K562 treated with DMSO at 1 percent for 4 hours (cell line): ENCODE results near the gene TMEM202. TPM values are rescaled to one million over a fixed set of nuclear protein-coding genes. Genes with fewer than 3 reads are reported as not detected.

Source experiments
- total RNA-seq: library from RNA; unstranded; fragments of 300-600 nt; gene quantifications from 2 replicates; pipeline ENCODE4 v1.2.3, GENCODE V29; 2022; ENCODE audit not compliant: insufficient read depth

Gene TMEM202, protein sequence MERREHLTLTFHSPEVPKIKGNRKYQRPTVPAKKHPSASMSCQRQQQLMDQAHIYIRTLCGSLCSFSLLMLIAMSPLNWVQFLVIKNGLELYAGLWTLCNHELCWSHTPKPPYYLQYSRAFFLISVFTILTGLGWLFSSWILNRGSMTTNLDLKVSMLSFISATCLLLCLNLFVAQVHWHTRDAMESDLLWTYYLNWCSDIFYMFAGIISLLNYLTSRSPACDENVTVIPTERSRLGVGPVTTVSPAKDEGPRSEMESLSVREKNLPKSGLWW
- total RNA-seq = not detected in 2 replicates

DNA sequence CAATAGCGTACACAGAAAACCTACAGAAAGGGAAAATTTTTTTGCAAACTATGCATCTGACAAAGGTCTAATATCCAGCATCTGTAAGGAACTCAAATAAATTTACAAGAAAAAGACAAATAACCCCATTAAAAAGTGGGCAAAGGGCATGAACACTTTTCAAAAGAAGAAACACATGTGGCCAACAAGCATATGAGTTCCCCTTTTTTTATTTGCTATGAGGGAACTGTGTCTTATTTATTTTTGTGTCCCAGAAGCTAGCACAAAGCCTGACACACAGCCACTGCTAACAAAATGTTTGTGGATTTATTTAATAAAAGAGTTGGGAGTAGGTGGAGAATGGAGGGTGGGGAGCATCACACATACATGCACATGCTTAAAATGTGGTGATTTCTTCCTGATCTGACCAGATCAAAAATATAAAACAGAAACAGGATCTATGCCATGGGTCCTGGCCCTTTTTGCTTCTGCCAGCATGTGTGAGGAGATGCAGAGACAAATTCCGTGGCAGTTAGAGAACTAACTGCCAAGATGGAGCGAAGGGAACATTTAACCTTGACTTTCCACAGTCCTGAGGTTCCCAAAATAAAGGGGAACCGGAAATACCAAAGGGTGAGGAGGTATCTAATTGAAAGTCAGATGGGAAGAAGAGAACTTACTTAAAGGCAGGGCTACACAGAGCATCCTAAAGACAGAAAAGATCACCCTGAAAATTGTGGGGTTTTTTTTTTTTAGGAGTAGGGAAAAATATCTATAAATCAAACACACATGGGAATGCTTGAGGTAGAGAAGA is at the start of gene TMEM202:
TMEM202 (plus strand) TSS at position 510 of the 793 bp plus-strand sequence; CDS start at position 532, 22 bp downstream.

DNA sequence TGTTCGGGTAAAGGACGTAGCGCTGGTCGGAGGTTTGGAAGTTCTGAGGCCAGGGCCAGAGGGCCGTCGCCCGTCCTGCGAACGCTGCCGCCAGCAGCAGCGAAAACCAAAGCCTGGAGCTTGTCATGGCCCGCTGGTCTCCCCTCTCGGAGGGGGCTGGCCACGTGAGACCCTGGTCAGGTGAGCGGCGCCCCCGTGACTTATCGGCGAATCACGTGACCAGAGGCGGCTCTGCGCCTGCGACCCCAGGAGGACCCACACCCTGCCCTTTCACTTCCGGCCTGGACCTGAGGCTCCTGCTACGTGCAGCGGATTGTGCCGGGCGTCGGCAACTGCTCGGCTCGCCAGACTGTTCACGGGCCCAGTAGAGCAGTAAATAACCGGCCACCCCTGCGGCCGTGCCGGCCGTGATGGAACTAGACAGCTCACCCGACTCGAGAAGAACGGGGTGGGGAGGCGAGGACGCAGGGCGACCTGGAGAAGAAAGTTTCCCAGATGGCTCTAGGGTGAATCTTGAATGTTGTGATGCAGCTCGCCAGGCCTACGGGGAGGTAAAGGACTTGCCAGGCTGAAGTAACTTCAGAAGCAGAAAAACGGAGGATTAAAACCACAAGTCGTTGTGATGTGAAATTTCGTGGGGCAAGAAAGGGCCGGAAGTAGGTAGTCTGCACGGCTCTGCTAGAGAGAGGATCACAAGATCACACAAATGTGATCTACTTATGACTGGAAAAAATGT is 22.1 kb upstream of the TMEM202 start, which contains the start of gene HEXA:
HEXA (minus strand) TSS at position 169 of the 736 bp plus-strand sequence; CDS start at position 127, 42 bp downstream.

Other genes with a start within 250 kb of the TMEM202 start
- not detected in 2 replicates for gene GRAMD2A, start 200.5 kb upstream of the TMEM202 start, total RNA-seq
- 1,032 and 1,328 TPM in 2 replicates for gene PKM, start 167.1 kb upstream of the TMEM202 start, total RNA-seq
- 28.6 and 43.4 TPM in 2 replicates for gene PARP6, start 125.8 kb upstream of the TMEM202 start, total RNA-seq
- gene CELF6, start 78.1 kb upstream of the TMEM202 start, total RNA-seq = 0.94 TPM in 1 of 2 replicates, not detected in the other
- gene HEXA, start 22.3 kb upstream of the TMEM202 start, total RNA-seq = 92.9 and 93.9 TPM in 2 replicates
- 20.0 and 40.7 TPM in 2 replicates for gene ARIH1, start 76.0 kb downstream of the TMEM202 start, total RNA-seq